Kidney epithelial cell (primary cell): ENCODE data around the gene CALML4. TPM values are rescaled to one million over a fixed set of nuclear protein-coding genes. Genes with fewer than 3 reads are reported as not detected.

ENCODE experiments used
- DNase-seq: peaks from one replicate; pipeline ENCODE4 v3.0.0-alpha.2; 2010; ENCODE audit warnings: low read depth
- H3K27me3 ChIP-seq: 2 replicates; pipeline ENCODE4 v1.6.0; 2011; ENCODE audit warnings: low read length; ENCODE audit not compliant: control insufficient read depth, insufficient read depth
- H3K36me3 ChIP-seq: 2 replicates; pipeline ENCODE4 v1.5.1; 2011; ENCODE audit warnings: low read length; ENCODE audit not compliant: control insufficient read depth, insufficient read depth
- H3K4me3 ChIP-seq: 2 replicates; pipeline ENCODE4 v1.5.1; 2011; ENCODE audit warnings: low read depth, mild to moderate bottlenecking, control low read depth, low read length
- total RNA-seq: library from RNA; depleted of rRNA; stranded (reverse); fragments of >200 nt; gene quantifications from 2 replicates; pipeline ENCODE4 v1.2.3, GENCODE V29; 2015
- TF ChIP-seq, protein P1 (sequence below): IDR thresholded peaks from 2 replicates; pipeline ENCODE4 v1.5.1; 2011; ENCODE audit warnings: mild to moderate bottlenecking, moderate library complexity, low read length, control low read depth, inconsistent platforms; ENCODE audit not compliant: insufficient read depth, poor library complexity, severe bottlenecking

Gene CALML4
- total RNA-seq, 1 donor from 2014 or later = 2.4 TPM

DNA sequence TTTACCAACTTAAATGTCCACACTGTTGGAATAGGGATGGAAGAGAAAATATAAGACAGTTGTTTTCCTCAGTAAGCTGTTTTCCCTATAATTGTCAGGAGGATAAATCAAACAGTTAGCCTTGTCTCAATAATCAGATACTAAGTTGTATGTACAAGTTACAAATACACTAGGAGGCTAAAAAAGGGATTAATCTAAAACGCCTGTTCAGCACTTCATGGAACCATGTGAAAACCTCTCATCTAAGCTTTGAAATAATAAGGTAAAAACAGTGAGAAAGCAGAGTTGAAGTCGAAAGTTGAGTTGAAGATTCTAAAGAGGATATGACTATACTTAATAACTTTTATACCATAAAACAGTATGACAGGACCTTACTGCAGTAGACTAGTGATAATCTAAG, 62.0 kb downstream of the CALML4 start:
- Histone ChIP-seq H3K4me3 (no peak overlapping the region), H3K36me3 (no peaks in the 10 kb centered on the region), H3K27me3 (no peaks in the 10 kb centered on the region)
- DNase-seq = no peak
- TF ChIP-seq, protein P1, sequence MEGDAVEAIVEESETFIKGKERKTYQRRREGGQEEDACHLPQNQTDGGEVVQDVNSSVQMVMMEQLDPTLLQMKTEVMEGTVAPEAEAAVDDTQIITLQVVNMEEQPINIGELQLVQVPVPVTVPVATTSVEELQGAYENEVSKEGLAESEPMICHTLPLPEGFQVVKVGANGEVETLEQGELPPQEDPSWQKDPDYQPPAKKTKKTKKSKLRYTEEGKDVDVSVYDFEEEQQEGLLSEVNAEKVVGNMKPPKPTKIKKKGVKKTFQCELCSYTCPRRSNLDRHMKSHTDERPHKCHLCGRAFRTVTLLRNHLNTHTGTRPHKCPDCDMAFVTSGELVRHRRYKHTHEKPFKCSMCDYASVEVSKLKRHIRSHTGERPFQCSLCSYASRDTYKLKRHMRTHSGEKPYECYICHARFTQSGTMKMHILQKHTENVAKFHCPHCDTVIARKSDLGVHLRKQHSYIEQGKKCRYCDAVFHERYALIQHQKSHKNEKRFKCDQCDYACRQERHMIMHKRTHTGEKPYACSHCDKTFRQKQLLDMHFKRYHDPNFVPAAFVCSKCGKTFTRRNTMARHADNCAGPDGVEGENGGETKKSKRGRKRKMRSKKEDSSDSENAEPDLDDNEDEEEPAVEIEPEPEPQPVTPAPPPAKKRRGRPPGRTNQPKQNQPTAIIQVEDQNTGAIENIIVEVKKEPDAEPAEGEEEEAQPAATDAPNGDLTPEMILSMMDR = no peak

Other genes starting within 250 kb of the CALML4 start
- gene PIAS1, start 151.0 kb downstream of the CALML4 start, total RNA-seq = 8.6 and 13.4 TPM in 2 replicates
- 29.0 and 31.4 TPM in 2 replicates for gene CLN6, start 24.4 kb upstream of the CALML4 start, total RNA-seq
- 37.6 and 41.3 TPM in 2 replicates for gene FEM1B, start 72.4 kb upstream of the CALML4 start, total RNA-seq
- gene ITGA11, start 226.8 kb upstream of the CALML4 start, total RNA-seq = 6.2 and 7.0 TPM in 2 replicates